Activated T-cell treated with anti-CD3 and anti-CD28 coated beads, Interleukin-2, amount 50 U/mL, for 24 hours (primary cell): Measurements from ENCODE around the gene WFDC12.
A peak's percentile ranks its signal among the peaks of the same experiment; 100 is the strongest.

Source experiments
- DNase-seq: peaks from one replicate; pipeline ENCODE4 v3.0.0-alpha.2; 2020
- H3K27ac Mint-ChIP-seq: 2 replicates; pipeline ENCODE4 v1.8.0; 2020; ENCODE audit warnings: mild to moderate bottlenecking, mixed read lengths
- H3K27me3 Mint-ChIP-seq: 2 replicates; pipeline ENCODE4 v1.8.0; 2020; ENCODE audit warnings: mixed read lengths
- H3K36me3 Mint-ChIP-seq: 2 replicates; pipeline ENCODE4 v1.8.0; 2020; ENCODE audit warnings: low read depth, mixed read lengths
- H3K4me1 Mint-ChIP-seq: 2 replicates; pipeline ENCODE4 v1.8.0; 2020; ENCODE audit warnings: low read depth, mixed read lengths
- H3K4me3 Mint-ChIP-seq: 2 replicates; pipeline ENCODE4 v1.8.0; 2020; ENCODE audit warnings: mild to moderate bottlenecking, moderate library complexity, mixed read lengths
- H3K9me3 Mint-ChIP-seq: 2 replicates; pipeline ENCODE4 v1.8.0; 2020; ENCODE audit warnings: mixed read lengths

Gene WFDC12

DNA sequence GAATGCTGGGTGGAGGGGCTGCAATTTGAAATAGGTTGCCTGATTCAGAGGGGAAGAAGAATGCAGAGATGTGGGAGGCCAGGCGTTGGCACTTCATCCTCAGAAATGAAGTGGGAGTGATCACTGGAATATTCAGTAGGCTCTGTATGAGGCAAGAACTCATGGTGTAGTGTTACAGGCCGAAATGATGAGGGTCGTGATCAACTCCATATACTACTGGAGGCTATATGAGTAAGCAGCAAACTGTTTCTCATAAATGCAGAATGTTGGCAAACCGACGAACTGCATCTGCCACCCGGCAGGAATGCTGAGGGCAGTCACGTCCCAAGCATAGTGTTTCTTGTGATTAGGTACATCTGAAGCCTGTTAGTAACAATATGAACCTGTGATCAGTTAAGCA lies 36.0 kb downstream of the WFDC12 start:
- no peaks in the 10 kb centered on the region for H3K9me3 Mint-ChIP-seq
- no peak overlapping the region for H3K27ac Mint-ChIP-seq
- no peak overlapping the region for H3K4me3 Mint-ChIP-seq
- H3K36me3 Mint-ChIP-seq: peaks cover 76% of the 10 kb centered on the region
- peaks cover 3% of the 10 kb centered on the region for H3K4me1 Mint-ChIP-seq
- H3K27me3 Mint-ChIP-seq: no peaks in the 10 kb centered on the region
- DNase-seq: no peak

DNA sequence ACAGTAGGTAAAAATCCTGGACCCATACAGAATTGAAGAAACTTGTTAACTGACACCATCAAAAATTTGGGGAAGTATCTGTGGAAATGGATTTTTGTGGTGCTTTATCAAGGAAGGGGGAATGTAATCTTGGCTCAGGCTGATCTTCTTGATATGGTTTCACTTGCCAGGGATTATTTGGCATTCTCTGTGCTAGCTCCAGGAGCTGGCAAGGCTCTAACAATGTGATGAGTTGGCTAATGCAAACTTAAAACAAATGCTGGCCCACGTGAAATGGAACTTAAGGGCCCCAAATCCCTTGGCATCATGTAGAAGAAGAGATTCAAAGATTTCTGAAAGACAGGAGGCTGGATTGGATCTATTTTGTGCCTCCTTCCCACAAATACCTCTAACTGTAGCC lies 36.5 kb downstream of the WFDC12 start:
- DNase-seq: no peak
- peaks cover 3% of the 10 kb centered on the region for H3K4me1 Mint-ChIP-seq
- peak overlapping the region; percentile 41 for H3K27ac Mint-ChIP-seq
- H3K27me3 Mint-ChIP-seq: no peaks in the 10 kb centered on the region
- H3K36me3 Mint-ChIP-seq: peaks cover 81% of the 10 kb centered on the region
- no peak overlapping the region for H3K4me3 Mint-ChIP-seq
- H3K9me3 Mint-ChIP-seq: no peaks in the 10 kb centered on the region

DNA sequence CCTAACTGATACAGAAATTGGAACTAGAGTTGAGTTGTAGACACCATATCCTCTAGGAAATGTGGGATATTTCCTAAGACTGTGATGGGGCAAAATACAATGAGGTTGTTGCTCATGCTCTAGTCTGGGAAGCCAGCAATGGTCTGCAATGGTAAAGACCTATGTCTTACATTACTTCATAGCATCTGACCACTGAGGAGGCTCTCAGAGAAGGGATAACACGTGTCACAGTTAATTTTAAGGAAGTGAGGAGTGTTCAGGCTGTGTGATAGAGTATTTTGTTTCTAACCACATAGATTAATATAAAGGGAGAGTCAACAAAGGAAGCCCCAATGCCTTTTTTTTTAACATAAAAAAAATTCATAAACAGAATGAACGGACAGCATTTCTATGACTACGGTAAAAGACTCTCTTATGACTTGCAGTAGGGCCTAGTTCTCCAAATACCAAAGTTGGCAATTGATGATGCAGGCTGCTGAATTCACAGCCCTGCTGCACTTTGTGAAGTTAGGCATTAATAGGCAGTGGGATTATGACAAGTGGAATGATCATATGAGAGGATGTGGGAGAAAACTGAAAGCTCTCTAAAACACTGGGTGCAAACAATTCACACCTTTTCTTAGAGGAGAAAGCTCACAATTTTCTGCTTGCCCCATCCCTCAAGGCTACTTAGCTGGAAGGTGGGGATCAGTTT lies 37.0 kb downstream of the WFDC12 start:
- DNase-seq: no peak
- H3K9me3 Mint-ChIP-seq: no peaks in the 10 kb centered on the region
- H3K36me3 Mint-ChIP-seq: peaks cover 86% of the 10 kb centered on the region
- no peaks in the 10 kb centered on the region for H3K27me3 Mint-ChIP-seq
- no peak overlapping the region for H3K4me3 Mint-ChIP-seq
- peak overlapping the region; percentile 41 for H3K27ac Mint-ChIP-seq
- peaks cover 3% of the 10 kb centered on the region for H3K4me1 Mint-ChIP-seq

DNA sequence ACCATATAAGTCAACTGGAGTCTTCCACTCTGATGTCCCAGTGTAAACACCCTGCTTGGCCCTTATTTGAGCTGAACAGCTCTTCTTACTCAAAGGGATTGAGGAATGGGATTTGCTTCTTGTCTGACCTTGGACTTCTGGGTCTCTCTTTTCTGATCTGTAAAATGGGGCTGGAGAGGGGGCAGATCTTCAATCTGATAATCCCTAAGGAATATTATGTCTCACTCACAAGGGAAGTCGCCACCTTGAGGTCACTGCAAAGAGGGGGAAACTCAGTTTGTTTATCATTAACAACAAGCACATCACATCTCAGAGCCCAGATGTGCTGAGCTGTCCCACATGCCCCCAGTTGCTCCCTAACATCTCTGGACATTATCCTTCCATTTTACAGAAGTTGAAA lies 38.4 kb downstream of the WFDC12 start:
- Mint-ChIP-seq H3K36me3 (peaks cover 97% of the 10 kb centered on the region), H3K9me3 (peaks cover 4% of the 10 kb centered on the region), H3K27me3 (no peaks in the 10 kb centered on the region), H3K4me1 (peaks cover 3% of the 10 kb centered on the region), H3K27ac (peak overlapping the region; percentile 50), H3K4me3 (no peak overlapping the region)
- DNase-seq: no peak

DNA sequence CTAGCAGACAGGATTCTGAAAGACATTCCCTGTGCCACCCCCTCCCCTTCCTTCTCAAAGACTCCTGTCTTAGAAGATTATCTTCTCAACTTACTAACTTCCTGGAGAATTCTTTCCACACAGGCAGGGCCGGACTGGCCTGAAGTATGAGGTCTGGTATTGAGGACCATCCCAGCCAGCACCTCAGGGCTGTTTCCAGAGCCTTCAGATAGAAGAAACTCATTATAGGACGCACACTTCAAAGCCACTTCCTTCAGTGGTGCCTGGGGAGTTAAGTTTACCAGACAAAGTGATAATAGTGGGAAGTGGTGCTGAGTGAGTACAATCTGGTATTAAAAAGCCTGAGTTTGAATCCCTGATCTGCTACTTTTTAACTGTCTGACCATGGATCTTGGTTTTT lies 39.0 kb downstream of the WFDC12 start:
- peak overlapping the region; percentile 62 for H3K27ac Mint-ChIP-seq
- peaks cover 4% of the 10 kb centered on the region for H3K9me3 Mint-ChIP-seq
- peaks cover 3% of the 10 kb centered on the region for H3K4me1 Mint-ChIP-seq
- no peak overlapping the region for H3K4me3 Mint-ChIP-seq
- no peaks in the 10 kb centered on the region for H3K27me3 Mint-ChIP-seq
- no peak for DNase-seq
- peaks cover 97% of the 10 kb centered on the region for H3K36me3 Mint-ChIP-seq

DNA sequence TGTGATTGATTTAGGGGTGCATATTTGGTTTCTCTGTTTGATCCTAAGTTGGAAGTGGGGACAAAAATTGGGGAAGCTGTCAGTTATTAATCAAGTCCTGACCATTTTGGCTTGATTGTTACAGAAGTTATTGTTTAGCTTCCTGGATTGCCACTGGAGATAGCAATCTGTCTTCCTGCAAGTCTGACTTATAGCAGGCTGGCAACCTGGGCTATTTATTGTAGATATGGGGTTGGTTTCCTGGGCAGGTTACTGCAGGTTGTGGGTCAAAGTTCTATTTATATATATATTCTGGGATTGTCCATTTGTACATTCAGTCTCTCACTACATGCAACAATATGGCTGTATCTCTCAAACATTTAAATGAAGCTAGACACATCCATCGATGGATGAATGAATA lies 41.1 kb downstream of the WFDC12 start:
- Mint-ChIP-seq H3K4me1 (peaks cover 3% of the 10 kb centered on the region), H3K27ac (peak overlapping the region; percentile 55), H3K36me3 (peaks cover 100% of the 10 kb centered on the region), H3K4me3 (no peak overlapping the region), H3K9me3 (peaks cover 9% of the 10 kb centered on the region), H3K27me3 (no peaks in the 10 kb centered on the region)
- DNase-seq: no peak

DNA sequence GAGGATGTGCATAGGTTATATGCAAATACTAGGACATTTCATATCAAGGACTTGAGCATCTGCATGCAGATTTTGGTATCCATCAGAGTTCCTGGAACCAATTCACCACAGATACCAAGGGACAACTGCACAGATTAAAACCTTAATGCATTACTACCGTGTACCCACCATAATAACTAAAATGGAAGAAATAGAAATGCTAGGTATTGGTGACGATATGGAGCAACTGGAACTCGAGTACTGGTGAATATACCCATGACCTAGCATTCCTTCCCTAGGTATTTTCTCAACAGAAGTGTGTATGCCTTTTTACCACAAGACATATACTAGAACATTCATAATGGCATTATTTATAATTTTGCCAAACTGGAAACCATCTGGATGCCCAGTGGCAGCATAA lies 41.8 kb downstream of the WFDC12 start:
- Mint-ChIP-seq H3K4me3 (no peak overlapping the region), H3K4me1 (peaks cover 3% of the 10 kb centered on the region), H3K27ac (no peak overlapping the region), H3K9me3 (peaks cover 9% of the 10 kb centered on the region), H3K27me3 (no peaks in the 10 kb centered on the region), H3K36me3 (peaks cover 100% of the 10 kb centered on the region)
- DNase-seq: no peak

DNA sequence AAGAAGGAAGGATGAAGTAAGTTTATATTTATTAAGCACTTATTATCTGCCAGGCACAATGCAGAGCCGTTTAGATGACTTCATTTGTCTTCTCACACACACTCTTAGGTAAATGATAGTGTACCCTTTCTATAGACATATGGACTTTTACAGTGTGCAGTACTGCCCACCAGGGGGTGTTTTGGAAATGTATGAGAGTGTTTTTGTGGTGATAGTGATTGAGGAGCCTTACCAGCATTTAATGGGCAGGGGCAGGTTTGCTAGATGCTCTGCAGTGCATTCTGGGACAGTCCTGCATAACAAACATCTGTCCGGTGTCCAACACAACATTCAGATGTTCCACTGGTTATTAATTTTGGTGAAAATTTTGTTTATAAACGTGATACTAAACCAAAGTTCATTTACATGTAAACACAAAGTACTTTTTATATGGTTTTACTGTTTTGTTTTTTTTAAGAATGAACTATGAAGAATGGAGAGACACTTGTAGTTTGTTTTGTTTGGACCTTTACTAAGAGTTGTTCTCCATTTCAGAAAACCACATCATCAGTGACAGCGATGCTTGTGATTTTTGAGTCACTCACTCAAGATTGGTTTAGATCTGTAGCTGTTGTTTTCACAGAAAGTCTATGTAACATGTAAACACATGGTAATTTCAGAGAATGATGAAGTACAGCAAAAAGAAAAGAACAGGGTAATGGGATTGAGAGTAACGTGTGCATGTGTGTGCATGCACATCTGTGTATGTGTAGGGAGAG lies 43.2 kb downstream of the WFDC12 start:
- H3K4me1 Mint-ChIP-seq: peaks cover 2% of the 10 kb centered on the region
- peak overlapping the region; percentile 2 for H3K27ac Mint-ChIP-seq
- H3K9me3 Mint-ChIP-seq: peaks cover 9% of the 10 kb centered on the region
- no peak for DNase-seq
- peaks cover 100% of the 10 kb centered on the region for H3K36me3 Mint-ChIP-seq
- H3K4me3 Mint-ChIP-seq: no peak overlapping the region
- H3K27me3 Mint-ChIP-seq: no peaks in the 10 kb centered on the region

DNA sequence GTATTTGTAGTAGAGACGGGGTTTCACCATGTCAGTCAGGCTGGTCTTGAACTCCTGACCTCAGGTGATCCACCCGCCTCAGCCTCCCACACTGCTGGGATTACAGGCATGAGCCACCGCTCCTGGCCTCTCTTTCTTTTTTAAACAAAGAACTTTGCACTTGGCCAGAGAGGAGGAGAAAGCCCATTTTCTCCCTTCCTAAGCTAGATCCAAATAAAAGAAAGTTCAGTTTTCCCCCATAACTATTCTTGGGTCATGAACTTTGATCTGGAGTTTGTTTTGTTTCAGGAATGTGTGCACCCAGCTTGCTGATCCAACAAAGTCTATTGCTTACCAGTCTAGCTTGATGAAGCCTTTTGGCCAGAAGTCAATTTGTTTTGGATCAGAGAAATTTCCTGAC lies 46.7 kb downstream of the WFDC12 start:
- peaks cover 9% of the 10 kb centered on the region for H3K9me3 Mint-ChIP-seq
- DNase-seq: no peak
- no peak overlapping the region for H3K4me3 Mint-ChIP-seq
- H3K27me3 Mint-ChIP-seq: no peaks in the 10 kb centered on the region
- peaks cover 10% of the 10 kb centered on the region for H3K4me1 Mint-ChIP-seq
- H3K27ac Mint-ChIP-seq: peak overlapping the region; percentile 42
- peaks cover 98% of the 10 kb centered on the region for H3K36me3 Mint-ChIP-seq
